Adipose tissue (tissue), 3 donors: ENCODE results near the gene CCDC159. TPM values are rescaled to one million over a fixed set of nuclear protein-coding genes. Genes with fewer than 3 reads are reported as not detected.
"Not testable (repeated sequence)": the region's sequence is repeated elsewhere in the genome, so short reads cannot be mapped to it uniquely, and the experiment has no call there.

Experiments
- H3K27ac ChIP-seq: one replicate; pipeline ENCODE4 v1.5.1; 2013; ENCODE audit warnings: low read depth, low read length
- WGBS, 3 donors: extraction: QIAGEN DNeasy Blood & Tissue Kit; methylation state at CpG; one replicate each; pipeline ENCODE4 v1.1.7; 2013; 5-methylcytosine and 5-hydroxymethylcytosine counted together
- polyA plus RNA-seq, 3 donors: library from polyadenylated mRNA; stranded (reverse); fragments of 200-250 nt; gene quantifications; one replicate each; pipeline ENCODE4 v1.2.3, GENCODE V29; 2013
- donor health status: healthy with polysubstance abuse.
- donor health status: Bipolar disorder and iron deficiency.
- donor health status: healthy.

CCDC159 gene
- polyA plus RNA-seq, 3 donors: 15.8 to 43.5 (median 20.9) TPM

GRCh38 chr19:11335449-11336146, 10.7 kb upstream of the CCDC159 start:
- WGBS, 3 donors: 95 to 97% (median 96%) methylated on average over 17 of the region's 17 CpGs
- H3K27ac ChIP-seq: no peak overlapping the region

- H3K27ac ChIP-seq: no peak overlapping the region
- whole genome bisulfite sequencing, 3 donors: 44 to 54% (median 53%) methylated on average over 14 of the region's 14 CpGs
These were observed 9.2 kb upstream of the CCDC159 start for GRCh38 chr19:11337080-11337479.

GRCh38 chr19:11338121-11338520, 8.2 kb upstream of the CCDC159 start:
- 47 to 86% (median 83%) methylated on average over 7 of the region's 7 CpGs for WGBS, 3 donors
- no peak overlapping the region for H3K27ac ChIP-seq

- WGBS, 3 donors: 11 to 24% (median 22%) methylated on average over 17 to 21 of the region's 21 CpGs
- no peak overlapping the region for H3K27ac ChIP-seq
These were observed 7.6 kb upstream of the CCDC159 start for GRCh38 chr19:11338569-11339253.

GRCh38 chr19:11339254-11340098, 6.8 kb upstream of the CCDC159 start, which contains the start of gene RAB3D:
TSS of gene RAB3D (minus strand) at chr19:11339657. CDS start at chr19:11337399, 2,258 bp downstream.
- 5 to 6% (median 6%) methylated on average over 47 to 53 of the region's 53 CpGs for WGBS, 3 donors
- H3K27ac ChIP-seq: no peak within 1 kb of the TSS

GRCh38 chr19:11340099-11340467, 6.2 kb upstream of the CCDC159 start:
- 88 to 89% (median 89%) methylated on average over 8 of the region's 8 CpGs for WGBS, 3 donors
- not testable (repeated sequence) for H3K27ac ChIP-seq

GRCh38 chr19:11342429-11342828, 3.9 kb upstream of the CCDC159 start:
- WGBS, 3 donors: 91 to 93% (median 92%) methylated on average over 3 of the region's 3 CpGs
- H3K27ac ChIP-seq: no peak overlapping the region

- WGBS, 3 donors: 35 to 54% (median 51%) methylated on average over 14 to 15 of the region's 15 CpGs
- no peak overlapping the region for H3K27ac ChIP-seq
These were observed 1.1 kb upstream of the CCDC159 start for GRCh38 chr19:11345122-11345803.

- WGBS, 3 donors: 76 to 81% (median 78%) methylated on average over 7 of the region's 7 CpGs
- H3K27ac ChIP-seq: no peak overlapping the region
These were observed 1.3 kb downstream of the CCDC159 start for GRCh38 chr19:11347546-11348039.

- WGBS, 3 donors: 92 to 97% (median 94%) methylated on average over 4 of the region's 4 CpGs
- no peak overlapping the region for H3K27ac ChIP-seq
These were observed 2.9 kb downstream of the CCDC159 start for GRCh38 chr19:11349171-11349570.

- 94 to 96% (median 96%) methylated on average over 4 of the region's 4 CpGs for WGBS, 3 donors
- H3K27ac ChIP-seq: not testable (repeated sequence)
These were observed 7.8 kb downstream of the CCDC159 start for GRCh38 chr19:11354102-11354501.

- 3 to 6% (median 4%) methylated on average over 47 to 62 of the region's 62 CpGs for WGBS, 3 donors
- no peak within 1 kb of the TSS for H3K27ac ChIP-seq
These were observed 9.1 kb downstream of the CCDC159 start, which contains the start of gene PLPPR2 for GRCh38 chr19:11355160-11356073. TSS of gene PLPPR2 (plus strand) at chr19:11355432. CDS start at chr19:11357674, 2,242 bp downstream.

GRCh38 chr19:11356074-11356397, 9.7 kb downstream of the CCDC159 start:
- 85 to 86% (median 85%) methylated on average over 6 of the region's 6 CpGs for WGBS, 3 donors
- H3K27ac ChIP-seq: no peak overlapping the region

- WGBS, 3 donors: 78 to 83% (median 81%) methylated on average over 10 to 11 of the region's 11 CpGs
- no peak overlapping the region for H3K27ac ChIP-seq
These were observed 10.6 kb downstream of the CCDC159 start for GRCh38 chr19:11356676-11357550.

- 90 to 93% (median 91%) methylated on average over 11 of the region's 11 CpGs for WGBS, 3 donors
These were observed 13.1 kb downstream of the CCDC159 start for GRCh38 chr19:11359421-11359820.

GRCh38 chr19:11361037-11361770, 14.9 kb downstream of the CCDC159 start:
- WGBS, 3 donors: 47 to 82% (median 72%) methylated on average over 37 to 43 of the region's 43 CpGs
- H3K27ac ChIP-seq: no peak overlapping the region

More at GRCh38 chr19:11359421-11359820, 13.1 kb downstream of the CCDC159 start:
- H3K27ac ChIP-seq: no peak overlapping the region
